ENCODE results near the gene KRT38. TPM values are rescaled to one million over a fixed set of nuclear protein-coding genes. Genes with fewer than 3 reads are reported as not detected.

KRT38 gene
- total and polyA plus RNA-seq, 3 donors from 2014 or later, result not detected

DNA sequence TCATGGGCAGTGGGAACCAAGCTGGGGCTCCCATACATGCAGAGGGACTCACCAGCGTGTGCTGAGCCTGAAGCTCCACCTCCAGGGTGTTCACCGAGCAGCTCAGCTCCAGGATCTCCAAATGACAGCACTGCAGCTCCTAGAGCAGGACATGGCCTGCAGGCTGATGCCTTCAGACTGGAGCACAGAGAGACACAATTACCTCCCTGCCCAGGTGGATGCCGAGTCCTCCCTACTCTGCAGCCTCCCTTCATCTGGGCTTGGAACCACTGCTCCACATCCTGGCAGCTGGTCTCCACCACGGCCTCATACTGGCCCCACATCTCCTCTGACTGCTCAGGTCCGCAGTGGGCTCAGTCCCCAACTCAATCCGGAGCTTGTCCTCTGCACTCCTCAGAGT is 8.2 kb upstream of the KRT38 start:
- 82 to 89% methylated on average over 2 to 6 of the region's 6 CpGs for WGBS, 2 donors
- Histone ChIP-seq H3K4me1 (no peaks in the 10 kb centered on the region), H3K4me3 (no peak overlapping the region), H3K36me3 (ENCODE audit: low read depth, missing control alignments) (no peaks in the 10 kb centered on the region), H3K27me3 (no peaks in the 10 kb centered on the region), H3K27ac (no peak overlapping the region), H3K9me3 (no peaks in the 10 kb centered on the region)
- intact Hi-C loops (cut with DNase I; ENCODE audit: low total_unique reads), result loop anchor here (10.0 kb wide), 1 partner anchor 84 kb away; the partner anchor contains the start of gene KRT33B
- DNase-seq, result no peak
- TF ChIP-seq POLR2A (IDR thresholded peaks at IDR 0.05) (no peak), CTCF (IDR thresholded peaks at IDR 0.05) (no peak)

DNA sequence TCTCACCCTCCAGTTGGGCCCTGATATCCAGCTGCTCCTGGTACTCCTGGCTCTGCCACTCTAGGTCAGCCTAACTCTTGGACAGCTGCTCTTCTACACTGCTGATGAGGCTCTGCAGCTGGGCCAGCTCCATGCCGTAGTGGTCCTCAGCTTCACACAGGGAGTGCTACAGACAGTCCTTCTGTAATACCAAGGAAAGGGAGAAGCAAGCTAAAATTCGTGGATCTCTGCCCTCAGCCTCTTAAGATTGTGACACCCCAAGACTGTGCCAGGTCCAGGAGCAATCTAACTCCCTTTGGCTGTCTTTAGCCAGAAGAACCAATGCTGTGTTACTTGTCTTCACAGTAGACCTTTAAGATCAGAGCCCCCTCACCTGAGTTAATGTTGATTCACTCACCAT is 7.7 kb upstream of the KRT38 start:
- TF ChIP-seq POLR2A (IDR thresholded peaks at IDR 0.05), result no peak
- TF ChIP-seq CTCF (IDR thresholded peaks at IDR 0.05), result no peak
- H3K27me3 ChIP-seq, result no peaks in the 10 kb centered on the region
- 66 to 67% methylated on average over 2 of the region's 2 CpGs for WGBS, 2 donors
- H3K36me3 ChIP-seq (ENCODE audit: low read depth, missing control alignments), result no peaks in the 10 kb centered on the region
- H3K27ac ChIP-seq, result no peak overlapping the region
- no peaks in the 10 kb centered on the region for H3K4me1 ChIP-seq
- intact Hi-C loops (cut with DNase I; ENCODE audit: low total_unique reads), result loop anchor here (10.0 kb wide), 1 partner anchor 84 kb away; the partner anchor contains the start of gene KRT33B
- no peaks in the 10 kb centered on the region for H3K9me3 ChIP-seq
- no peak overlapping the region for H3K4me3 ChIP-seq
- no peak for DNase-seq

GRCh38 chr17:41446806-41447205 is 6.0 kb upstream of the KRT38 start:
- Histone ChIP-seq H3K27ac (no peak overlapping the region), H3K36me3 (ENCODE audit: low read depth, missing control alignments) (no peaks in the 10 kb centered on the region), H3K27me3 (no peaks in the 10 kb centered on the region), H3K4me3 (no peak overlapping the region), H3K4me1 (no peaks in the 10 kb centered on the region), H3K9me3 (no peaks in the 10 kb centered on the region)
- 30 to 44% methylated on average over 2 of the region's 2 CpGs for WGBS, 2 donors
- intact Hi-C loops (cut with DNase I; ENCODE audit: low total_unique reads), result loop anchor here (10.0 kb wide), 1 partner anchor 82 kb away; the partner anchor contains the start of gene KRT33B
- no peak for DNase-seq
- TF ChIP-seq POLR2A (IDR thresholded peaks at IDR 0.05) (no peak), CTCF (IDR thresholded peaks at IDR 0.05) (no peak)

GRCh38 chr17:41444640-41445039 is 3.9 kb upstream of the KRT38 start:
- DNase-seq, result no peak
- no peak overlapping the region for H3K4me3 ChIP-seq
- WGBS, 2 donors, result 61% methylated on average over 3 of the region's 3 CpGs
- H3K36me3 ChIP-seq (ENCODE audit: low read depth, missing control alignments), result no peaks in the 10 kb centered on the region
- intact Hi-C loops (cut with DNase I; ENCODE audit: low total_unique reads), result loop anchor here (10.0 kb wide), 1 partner anchor 80 kb away; the partner anchor contains the start of gene KRT33B
- no peaks in the 10 kb centered on the region for H3K9me3 ChIP-seq
- no peak for TF ChIP-seq CTCF (IDR thresholded peaks at IDR 0.05)
- TF ChIP-seq POLR2A (IDR thresholded peaks at IDR 0.05), result no peak
- no peaks in the 10 kb centered on the region for H3K4me1 ChIP-seq
- no peak overlapping the region for H3K27ac ChIP-seq
- no peaks in the 10 kb centered on the region for H3K27me3 ChIP-seq

GRCh38 chr17:41444186-41444585 is 3.4 kb upstream of the KRT38 start:
- 78 to 79% methylated on average over 1 of the region's 1 CpG for WGBS, 2 donors
- Histone ChIP-seq H3K9me3 (no peaks in the 10 kb centered on the region), H3K27ac (no peak overlapping the region), H3K27me3 (no peaks in the 10 kb centered on the region), H3K36me3 (ENCODE audit: low read depth, missing control alignments) (no peaks in the 10 kb centered on the region), H3K4me3 (no peak overlapping the region), H3K4me1 (no peaks in the 10 kb centered on the region)
- DNase-seq, result no peak
- TF ChIP-seq POLR2A (IDR thresholded peaks at IDR 0.05), result no peak
- TF ChIP-seq CTCF (IDR thresholded peaks at IDR 0.05), result no peak
- intact Hi-C loops (cut with DNase I; ENCODE audit: low total_unique reads), result loop anchor here (10.0 kb wide), 1 partner anchor 79 kb away; the partner anchor contains the start of gene KRT33B

All from testis (tissue), 3 donors.